Measurements from ENCODE around the gene CADPS2.
A peak's percentile ranks its signal among the peaks of the same experiment; 100 is the strongest.

The CADPS2 gene
- total RNA-seq: 0 to 0.67 reads per million in 2 donors

DNA sequence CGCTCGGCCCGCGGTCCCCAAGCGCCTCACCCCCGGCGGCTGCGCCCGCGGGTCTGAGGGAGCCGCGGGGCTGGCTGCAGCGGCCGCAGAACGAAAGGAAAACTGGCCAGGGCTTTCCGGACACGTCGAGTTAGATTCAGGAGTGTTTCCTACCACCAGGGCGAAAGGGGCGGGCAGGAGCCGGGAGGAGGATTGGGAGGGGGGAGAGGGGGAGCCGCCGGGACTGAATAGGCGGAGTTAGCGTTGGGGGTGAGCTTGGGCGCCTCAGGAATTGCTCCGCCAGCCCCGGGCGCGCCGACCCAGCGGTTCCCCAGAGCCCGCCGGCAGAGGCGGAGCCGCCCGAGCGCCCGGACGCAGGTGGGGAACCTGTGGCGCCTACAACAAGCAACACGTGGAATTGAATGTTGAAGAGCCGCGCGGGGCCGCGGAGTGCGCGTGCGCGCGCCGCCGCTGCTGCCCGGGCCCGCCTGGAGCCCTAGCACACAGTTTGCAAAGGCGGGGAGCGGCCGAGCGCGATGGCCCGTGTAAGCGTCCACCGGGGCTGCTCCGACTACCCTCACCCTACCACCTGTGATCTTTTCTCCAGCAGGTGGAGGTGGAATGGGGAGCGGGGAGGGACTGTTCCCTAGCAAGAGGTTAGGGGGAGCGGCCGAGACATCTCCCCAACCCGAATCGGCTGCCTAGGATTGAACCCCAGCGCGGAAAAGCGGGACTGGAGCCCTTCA, at the start of gene CADPS2:
Gene CADPS2 (minus strand): TSS at position 104 of the 725 bp plus-strand sequence. CDS start 123 bp downstream, outside the sequence.
- peak in 1 of 5 experiments; percentile 41 for DNase-seq

DNA sequence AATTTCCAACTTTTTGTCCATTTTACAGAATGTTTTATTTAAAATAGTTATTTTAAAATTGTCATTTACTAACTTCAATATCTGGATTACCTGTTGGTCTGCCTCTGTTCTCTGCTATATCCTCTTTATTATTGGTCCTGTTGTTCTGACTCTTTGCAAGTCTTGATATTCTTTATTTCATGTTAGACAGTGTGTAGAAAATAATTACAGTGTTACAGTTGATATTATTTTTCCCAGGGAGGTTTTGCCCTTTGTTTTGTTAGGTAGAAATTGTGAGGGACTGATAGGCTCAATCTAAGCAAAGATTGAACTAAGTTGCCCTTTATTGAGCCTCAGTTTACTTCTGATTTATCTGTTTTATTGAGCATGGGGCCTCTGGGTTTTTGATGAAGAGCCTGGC, 49.4 kb upstream of the CADPS2 start:
- no peak for DNase-seq

DNA sequence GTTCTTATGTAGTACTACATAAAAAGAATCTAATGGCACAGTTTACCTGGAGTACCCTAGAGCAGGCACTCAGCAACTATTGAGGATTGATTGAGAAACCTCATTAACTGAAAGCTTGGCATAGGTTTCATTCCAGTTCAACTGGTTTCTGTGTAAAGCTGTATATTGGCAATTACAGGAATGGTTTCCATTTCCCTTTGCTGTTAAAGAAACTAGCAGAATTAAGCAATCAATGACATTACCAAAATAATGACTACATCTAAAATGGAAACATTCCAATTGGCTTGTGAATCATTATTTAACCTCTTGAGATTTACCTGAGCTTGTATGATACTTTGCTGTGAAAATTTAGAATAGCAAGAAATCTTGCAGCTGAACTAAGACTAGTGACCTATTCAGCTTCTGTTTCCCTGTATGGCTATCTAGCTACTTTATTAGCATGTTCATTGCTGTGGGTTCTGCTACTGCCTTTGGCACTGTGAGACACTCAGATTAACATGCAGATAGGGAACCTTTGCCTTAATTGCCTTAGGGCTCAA, 33.5 kb upstream of the CADPS2 start:
- no peak for DNase-seq

DNA sequence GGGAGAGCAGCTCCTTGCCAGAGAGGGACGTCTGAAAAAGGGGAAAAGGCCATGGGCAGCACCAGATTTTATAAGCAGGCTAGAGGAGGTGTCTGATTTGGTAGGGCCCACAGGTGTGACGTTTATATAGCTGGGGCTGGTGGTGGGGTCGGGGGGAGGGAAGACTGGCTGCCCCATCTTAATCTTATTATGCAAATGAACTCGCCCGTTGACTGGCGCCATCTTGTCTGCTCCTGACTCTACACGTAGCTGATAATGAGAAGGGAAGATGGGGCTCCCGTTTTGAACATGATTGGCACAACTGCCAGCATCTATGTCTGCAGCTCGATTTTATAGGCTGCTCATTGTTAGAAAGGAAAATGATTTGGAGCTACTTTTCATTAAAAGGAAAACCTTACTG, 28.6 kb upstream of the CADPS2 start:
- no peak for DNase-seq

DNA sequence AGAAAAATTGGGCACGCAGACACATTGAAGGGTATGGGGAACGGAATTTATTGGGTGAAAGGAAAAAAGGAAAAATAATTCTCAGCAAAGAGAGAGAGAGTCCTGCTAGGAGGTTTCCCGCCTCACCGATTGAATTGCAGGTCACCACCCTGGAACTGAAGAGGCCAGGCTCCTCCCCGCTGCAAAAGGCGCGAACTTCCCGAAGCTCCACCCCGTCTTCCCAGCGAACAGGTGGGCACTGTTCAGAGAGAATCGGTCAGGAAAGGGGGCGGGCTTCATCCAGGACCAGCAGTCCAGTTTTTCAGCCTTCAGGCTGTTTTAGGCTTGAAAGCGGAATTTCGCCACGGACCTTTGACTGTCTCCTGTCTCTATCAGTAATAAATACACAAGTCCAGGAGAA, 27.3 kb upstream of the CADPS2 start:
- no peak for DNase-seq

DNA sequence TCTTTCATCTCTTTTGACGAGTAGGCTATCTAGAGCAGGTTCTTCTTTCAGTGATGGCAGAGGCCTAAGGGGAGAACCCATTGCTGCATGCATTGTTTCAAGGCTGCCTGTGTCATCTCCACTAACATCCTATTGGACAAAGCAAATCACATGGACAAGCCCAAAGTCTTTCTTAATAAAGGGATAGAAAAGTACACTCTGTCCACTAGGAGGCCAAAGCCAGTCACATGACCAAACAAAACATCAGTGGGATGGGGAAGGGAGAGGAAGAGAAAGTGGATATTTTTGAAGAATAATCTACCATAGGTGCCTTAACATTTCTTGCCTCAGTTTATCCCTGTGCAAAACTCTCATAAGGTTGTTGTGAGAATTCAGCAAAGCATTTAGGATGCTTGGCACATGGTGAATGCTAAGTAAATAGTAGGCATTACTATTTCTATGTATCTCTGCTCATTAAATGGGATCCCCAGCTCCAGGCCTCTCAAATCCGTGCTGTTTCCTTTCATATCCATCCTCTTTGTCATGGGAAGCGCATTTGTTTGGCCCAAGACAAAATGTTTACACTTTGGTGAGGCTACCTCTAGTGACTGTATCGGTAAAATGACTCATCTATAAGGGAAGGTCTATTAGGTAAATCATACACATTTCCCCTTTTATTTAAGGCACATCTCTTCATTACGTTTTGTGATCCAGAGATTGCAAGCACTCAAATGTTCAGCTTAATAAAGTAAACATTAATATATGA, 16.7 kb upstream of the CADPS2 start:
- DNase-seq: no peak

DNA sequence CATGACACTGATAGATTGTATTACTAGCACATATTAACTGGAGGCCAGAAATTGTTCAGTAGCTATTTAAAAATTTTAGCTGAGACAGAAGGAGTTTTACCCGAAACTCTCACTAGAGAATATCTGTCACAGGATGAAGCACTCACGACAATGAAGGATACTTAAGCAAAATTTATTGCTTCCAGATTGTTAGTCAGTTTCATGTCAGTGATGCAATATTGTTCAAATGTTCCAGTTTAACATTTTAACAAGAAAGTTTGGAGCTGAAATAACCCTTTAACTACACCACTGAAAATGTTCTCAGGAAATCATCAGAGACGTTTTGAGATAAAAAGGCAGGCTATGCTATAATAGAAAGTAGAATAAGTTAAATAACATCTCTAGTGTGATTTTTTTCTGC, 15.0 kb upstream of the CADPS2 start:
- DNase-seq: no peak

DNA sequence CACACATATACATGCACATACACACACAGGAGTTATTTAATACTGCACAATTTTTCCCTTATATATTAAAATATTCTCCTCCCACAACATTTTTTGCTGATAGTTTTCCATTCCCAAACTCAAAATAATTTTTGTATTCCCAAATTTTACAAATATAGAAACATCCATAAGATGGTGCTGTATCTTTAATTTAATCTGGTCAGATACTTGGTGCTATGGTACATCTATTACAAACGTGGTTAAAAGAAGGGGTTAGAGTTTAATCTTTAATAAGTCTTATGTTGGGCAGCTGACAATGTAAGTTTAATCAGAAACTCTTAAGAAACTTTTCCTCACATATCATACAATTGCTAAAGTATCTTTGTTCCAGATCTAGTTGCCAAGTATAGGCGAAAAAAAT, 10.2 kb upstream of the CADPS2 start:
- no peak for DNase-seq

DNA sequence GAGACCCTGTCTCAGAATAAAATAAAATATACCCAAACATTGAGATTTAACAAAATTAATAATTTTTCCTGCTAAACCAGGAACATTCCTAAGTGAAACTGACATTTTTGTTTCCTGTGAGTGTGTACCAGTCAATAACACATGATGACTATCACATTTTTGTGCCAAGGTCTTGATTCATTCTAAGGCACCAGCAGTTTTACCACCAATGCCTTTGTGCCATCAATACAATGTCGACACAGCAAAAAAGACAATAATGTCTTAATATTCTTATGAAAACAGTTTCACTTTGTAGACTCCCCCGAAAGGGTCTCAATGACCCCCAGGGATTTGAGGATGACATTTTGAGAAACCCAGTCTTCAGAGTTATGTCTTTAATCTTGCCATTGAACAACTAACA, 7.2 kb upstream of the CADPS2 start:
- no peak for DNase-seq

DNA sequence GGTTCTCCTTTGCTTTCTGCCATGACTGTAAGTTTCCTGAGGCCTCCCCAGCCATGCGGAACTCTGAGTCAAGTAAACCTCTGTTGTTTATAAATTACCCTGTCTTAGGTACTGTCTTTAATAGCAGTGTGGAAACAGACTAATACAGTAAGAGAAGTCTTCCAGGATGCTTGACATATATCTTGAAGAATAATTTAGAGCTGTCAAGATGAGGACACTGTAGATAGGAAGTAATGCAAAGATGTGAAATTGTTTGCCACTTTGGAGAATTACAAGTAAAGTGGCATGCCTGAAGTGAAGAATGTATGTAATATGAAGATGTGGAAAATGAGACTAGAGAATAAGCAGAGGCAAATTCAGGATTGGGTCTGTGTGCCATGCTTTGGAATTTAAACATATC, 2.9 kb upstream of the CADPS2 start:
- DNase-seq: no peak

DNA sequence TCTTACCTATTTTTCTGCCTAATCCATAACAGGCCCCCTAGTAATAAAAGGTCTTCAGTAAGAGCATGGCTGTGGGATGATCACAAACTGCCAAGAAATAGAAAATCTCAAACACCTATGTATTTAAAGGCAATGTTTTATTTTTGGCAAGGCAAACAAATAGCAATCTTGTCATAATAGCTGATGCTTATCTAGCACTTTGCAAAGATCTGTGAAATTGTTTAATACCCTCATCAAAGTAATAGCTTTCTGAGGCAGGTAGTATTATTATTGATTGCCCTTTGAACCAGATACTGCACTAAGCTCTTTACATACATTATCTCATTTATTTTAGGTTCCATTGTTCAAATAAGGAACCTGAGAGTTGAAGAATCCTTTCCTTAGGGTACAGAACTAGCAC, 1.6 kb upstream of the CADPS2 start:
- no peak for DNase-seq

DNA sequence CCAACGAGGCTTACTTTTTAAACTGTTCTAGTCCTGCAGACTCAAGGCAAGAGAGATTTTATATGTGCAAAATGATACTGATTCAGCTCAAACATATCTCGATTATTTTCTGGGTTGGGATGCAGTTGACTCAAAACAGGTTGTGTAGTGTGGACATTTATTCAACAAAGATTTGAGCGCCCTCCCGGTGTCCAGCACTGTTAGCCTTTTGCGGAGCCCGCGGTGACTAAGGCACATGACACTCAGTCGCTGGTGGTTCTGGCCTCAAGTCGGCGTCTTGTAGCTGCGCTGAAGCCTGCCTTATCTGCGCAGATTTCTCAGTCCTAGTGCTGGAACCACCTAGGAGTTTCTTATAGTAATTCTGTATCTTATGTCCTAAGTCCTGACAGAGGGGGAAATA, 938 bp upstream of the CADPS2 start:
- no peak for DNase-seq

DNA sequence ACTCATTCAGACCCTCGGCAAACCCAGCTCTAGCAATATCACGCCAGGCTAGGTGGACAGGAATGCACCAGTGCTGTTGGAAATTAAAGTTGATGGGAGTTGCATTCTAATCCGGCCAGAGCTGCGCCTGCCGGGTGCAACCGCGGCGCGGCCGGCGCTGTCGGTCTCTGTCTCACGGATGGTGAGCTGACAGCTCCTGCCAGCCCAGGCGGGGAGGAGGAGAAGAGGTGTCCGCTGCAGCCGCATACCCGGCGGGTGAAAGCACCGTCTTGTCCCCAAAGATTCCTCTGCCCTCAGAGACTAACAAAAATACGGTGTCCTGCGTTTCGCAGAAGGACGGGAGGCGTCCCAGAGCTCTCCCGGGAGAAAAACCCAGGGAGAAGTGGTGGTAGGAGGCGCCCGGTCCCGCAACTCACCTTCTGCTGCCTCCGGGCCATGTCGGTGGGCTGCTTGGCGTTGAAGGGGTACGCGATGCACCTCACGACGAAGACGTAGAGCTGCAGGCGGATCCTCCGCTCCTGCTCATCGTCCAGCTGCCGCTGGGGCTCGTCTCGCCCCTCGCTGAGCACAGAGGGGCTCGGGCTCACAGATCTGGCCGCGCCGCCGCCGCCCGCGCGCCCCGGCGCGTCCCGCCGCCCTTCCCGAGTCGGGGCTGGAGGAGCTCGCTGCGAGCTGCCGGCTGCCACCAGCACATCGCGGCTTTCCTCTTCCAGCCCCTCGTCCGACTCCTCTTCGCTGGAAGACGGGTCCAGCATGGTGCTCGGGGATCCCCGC, 490 bp downstream of the CADPS2 start:
- peak in 1 of 5 experiments; percentile 6 for DNase-seq

DNA sequence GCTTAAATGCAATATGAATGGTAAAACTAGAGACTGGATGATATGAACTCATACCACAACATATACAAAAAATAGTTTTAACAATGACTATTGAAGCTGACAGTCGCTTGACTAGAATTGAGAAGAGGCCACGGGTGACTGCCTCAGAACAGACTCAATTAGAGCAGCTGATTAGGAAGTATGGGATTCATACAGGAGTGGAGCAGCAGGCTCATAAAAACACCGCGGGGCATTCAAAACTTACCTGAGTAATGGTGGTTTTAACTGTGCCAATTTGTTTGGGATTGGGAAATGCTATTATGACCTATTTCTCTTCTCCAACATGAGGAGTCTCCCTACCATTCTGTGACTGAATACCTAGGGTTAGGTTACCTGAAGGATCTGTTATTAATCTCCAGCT, 2.1 kb downstream of the CADPS2 start:
- no peak for DNase-seq

DNA sequence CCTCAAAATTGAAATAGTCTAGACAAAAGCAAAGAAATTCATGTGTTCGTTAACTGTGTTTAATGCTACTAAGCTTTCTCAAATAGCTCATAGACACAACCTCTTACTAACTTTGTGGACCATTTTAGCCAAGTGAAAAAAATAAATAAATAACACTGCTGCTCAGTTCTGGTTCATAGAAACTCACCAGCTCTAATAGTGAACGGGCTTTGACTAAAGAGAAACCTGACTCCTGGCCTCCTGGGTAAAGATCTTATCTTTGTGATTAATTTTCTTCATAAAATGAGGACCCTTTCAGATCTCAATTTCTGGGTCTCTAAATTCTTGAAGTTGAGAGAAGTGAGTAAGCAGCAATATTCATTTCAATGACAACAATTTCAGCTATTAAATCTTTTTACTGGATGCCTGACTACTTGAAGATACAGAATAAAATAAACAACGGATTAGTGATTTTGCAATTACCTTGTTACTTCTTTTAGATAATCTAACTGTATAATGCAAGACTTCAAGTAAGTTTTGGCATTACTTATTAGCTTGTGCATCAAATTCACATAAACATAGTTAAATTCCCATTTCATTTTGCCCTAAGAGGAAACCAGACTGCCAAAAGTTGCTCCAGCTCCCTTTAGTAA, 3.1 kb downstream of the CADPS2 start:
- no peak for DNase-seq

DNA sequence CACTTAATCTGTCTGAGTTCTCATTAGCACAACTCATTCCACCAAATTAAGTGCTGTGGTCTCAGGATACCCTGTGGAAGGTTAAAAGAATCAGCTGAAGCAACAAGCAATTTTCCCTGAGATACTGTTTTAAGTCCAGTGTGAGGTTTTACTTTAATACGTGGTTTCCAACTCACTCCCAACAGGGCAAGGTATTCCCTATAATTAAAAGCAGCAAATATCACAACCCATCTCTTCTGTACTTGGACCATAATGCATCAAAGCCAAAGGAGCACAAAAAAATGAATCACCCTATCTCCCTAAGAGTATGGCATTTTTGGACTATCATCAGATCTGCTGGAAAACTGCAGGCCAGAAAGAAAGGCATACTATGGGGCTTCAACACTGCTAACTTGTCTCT, 4.9 kb downstream of the CADPS2 start:
- no peak for DNase-seq

DNA sequence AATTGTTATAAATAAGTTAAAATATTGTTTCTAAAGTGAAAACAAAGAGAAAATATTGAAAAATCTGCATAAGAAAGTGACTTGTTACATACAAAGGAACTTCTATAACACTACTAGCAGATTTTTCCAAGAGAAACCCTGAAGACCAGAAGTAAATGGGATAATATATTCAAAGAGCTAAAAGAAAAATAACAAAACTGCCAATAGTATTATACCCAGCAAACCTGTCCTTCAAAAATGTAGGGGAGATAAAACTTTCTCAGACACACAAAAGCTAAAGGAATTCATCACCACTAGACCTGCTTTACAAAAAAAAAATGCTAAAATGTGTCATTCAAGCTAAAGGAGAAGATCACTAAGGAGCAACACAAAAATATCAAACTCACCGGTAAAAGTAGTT, 17.0 kb downstream of the CADPS2 start:
- DNase-seq: no peak

DNA sequence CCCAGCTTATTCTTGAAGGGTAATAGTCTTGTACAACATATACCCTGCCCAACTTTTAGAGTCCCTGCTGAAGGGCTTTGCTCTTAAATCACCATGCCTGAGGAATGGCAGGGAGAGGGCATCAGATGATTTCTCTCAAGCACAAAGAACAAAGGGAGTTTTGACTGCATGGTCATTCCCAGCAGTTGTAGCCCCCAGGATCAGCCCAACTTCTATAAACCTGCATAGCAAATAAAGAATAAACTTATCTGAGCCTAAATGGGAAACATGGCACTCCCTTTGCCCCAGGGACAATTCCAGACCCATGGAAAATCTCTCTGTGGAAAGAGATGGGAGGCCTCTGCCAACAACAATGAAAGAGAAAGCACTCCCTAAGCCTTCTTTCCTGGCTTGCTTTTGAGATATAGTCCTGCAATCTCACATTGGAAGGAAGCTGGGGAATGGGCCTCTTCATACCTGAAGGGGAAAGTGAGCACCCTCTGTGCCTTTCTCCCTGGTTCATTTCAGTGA, 18.7 kb downstream of the CADPS2 start:
- DNase-seq: no peak

DNA sequence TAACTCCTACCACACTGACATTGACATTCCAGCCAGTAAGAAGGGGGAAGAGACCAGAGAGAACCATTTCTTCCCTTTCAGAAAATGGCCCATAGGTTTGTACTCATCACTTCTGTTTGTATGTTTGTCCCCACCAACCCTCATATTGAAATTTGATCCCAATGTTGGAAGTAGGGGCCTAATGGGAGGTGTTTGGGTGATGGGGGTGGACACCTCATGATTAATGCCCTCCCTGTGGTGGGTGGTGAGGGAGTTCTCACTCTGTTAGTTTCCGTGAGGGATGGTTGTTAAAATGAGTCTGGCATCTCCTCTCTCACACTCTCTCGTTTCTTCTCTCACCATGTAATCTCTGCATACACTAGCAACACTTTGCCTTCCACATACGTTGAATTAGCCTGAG, 21.4 kb downstream of the CADPS2 start:
- no peak for DNase-seq

DNA sequence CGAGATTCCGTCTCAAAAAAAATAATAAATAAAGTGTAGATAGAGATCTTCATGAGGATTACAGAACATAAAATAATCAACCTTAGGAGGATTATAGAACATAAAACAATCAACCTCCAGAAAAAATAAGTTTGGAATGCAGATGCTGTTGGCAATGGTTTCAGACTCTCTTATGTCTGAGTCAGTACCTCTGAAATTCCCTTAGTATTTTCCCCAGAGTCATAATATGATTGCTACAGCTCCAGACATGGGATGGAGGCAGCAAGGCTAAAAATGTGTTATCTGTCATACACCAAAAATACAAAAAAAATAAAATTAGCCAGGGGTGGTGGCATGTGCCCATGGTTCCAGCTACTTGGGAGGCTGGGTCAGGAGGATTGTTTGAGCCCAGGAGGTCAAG, 22.2 kb downstream of the CADPS2 start:
- DNase-seq: no peak

DNA sequence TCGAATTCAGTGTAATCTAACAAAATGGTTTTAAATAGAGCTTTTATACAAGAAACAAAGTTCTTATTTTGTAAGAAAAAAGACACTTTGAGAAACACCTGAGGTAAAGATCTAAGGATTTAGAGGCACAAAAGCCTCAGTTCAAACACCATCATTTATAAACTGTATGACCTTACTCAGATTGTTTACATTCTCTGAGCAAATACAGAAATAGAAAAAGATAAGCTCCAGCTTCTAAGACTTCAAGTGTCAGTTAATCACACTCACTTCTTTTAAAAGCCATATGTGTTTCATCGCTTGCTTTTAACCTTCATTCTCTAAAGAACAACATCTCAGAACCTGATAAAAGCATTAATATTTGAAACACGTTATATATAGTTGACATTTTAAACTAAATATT, 27.9 kb downstream of the CADPS2 start:
- no peak for DNase-seq

DNA sequence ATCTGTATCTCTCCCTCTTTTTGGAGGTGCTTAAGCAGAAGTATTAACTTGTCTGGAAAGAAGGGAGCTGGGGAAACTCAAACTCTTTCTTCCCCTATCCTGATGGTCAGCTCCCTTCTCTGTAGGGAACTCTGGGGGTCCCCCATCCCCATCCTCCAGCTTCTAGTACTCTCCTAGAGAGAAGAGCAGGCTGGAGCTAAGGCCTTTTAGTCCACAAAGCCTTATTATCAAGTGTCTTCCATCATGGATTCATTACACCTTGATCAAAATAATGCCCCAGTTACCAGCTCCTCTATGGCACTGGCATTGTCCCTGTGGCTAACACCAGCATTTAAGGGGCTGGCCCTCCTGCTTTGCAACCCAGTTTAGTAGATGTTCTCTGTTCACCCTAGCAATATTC, 35.7 kb downstream of the CADPS2 start:
- no peak for DNase-seq

DNA sequence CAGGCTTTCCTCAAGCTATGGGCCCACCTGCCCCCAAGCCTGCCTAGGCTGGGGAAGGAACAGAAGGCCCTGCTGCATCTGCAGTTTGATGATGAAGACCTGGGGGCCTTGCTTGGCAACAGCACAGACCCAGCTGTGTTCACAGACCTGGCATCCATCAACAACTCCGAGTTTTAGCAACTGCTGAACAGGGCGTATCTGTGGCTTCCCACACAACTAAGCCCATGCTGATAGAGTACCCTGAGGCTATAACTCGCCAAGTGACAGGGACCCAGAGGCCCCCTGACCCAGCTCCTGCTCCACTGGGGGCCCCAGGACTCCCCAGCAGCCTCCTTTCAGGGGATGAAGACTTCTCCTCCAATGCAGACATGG, 36.3 kb downstream of the CADPS2 start:
- DNase-seq: no peak

Data from T-helper 2 cell (primary cell).